SK-N-SH (cell line): ENCODE results near the gene FIBP. TPM values are rescaled to one million over a fixed set of nuclear protein-coding genes. Genes with fewer than 3 reads are reported as not detected.

ENCODE experiments used
- CTCF ChIA-PET: fragments of 300-600, 350-600 bp; formaldehyde crosslinking; extraction: SDS; loops from one replicate; lab custom pipeline; 2021; lab: Yijun Ruan, JAX
- POLR2A ChIA-PET: fragments of 350-600 bp; sonication (Branson Sonifier 250); formaldehyde crosslinking; extraction: SDS; loops from one replicate; lab custom pipeline; 2020; ENCODE audit warnings: antibody characterized with exemption, inconsistent platforms; lab: Yijun Ruan, JAX
- DNase-seq: peaks from one replicate; pipeline ENCODE4 v3.0.0; 2012
- H2AFZ ChIP-seq: fragments of 200-600 bp; sonication (generic); 2 replicates; pipeline ENCODE4 v1.8.1; 2016; ENCODE audit warnings: antibody characterized with exemption, mild to moderate bottlenecking, low read depth
- H3F3A ChIP-seq: fragments of 200-600 bp; sonication (generic); replicated peaks from 2 replicates; pipeline ENCODE3; 2016; ENCODE audit warnings: antibody characterized with exemption, mild to moderate bottlenecking; ENCODE audit not compliant: insufficient read depth
- H3K27ac ChIP-seq, 2 experiments: fragments of 200-500 bp in 1 of 2; fragments of 200-600 bp in 1 of 2; sonication (Bioruptor generic) in 1 of 2; sonication (generic), shearing (Covaris generic) in 1 of 2; 2 replicates each; pipeline versions ENCODE4 v1.5.1 to v1.6.1; 2014 to 2016; ENCODE audit warnings: low read depth in 2 of 2, inconsistent platforms in 1 of 2, low read length in 1 of 2, mild to moderate bottlenecking in 1 of 2, mixed read lengths in 1 of 2
- H3K27me3 ChIP-seq: fragments of 200-600 bp; sonication (generic), shearing (Covaris generic); 2 replicates; pipeline ENCODE4 v1.6.1; 2016; ENCODE audit warnings: mixed run types; ENCODE audit not compliant: insufficient read depth
- H3K36me3 ChIP-seq, 2 experiments: fragments of 200-500 bp in 1 of 2; fragments of 200-600 bp in 1 of 2; sonication (Bioruptor generic) in 1 of 2; sonication (generic) in 1 of 2; replicated peaks in 1 of 2; 2 replicates each; pipeline versions ENCODE3 to v1.5.1; 2014 to 2016; ENCODE audit warnings: low read length in 1 of 2, mild to moderate bottlenecking in 1 of 2; ENCODE audit not compliant: insufficient read depth in 2 of 2, control insufficient read depth in 1 of 2
- H3K4me1 ChIP-seq, 2 experiments: fragments of 200-500 bp in 1 of 2; fragments of 200-600 bp in 1 of 2; sonication (Bioruptor generic) in 1 of 2; sonication (generic), shearing (Covaris generic) in 1 of 2; 2 replicates each; pipeline versions ENCODE4 v1.5.1 to v1.6.1; 2014 to 2016; ENCODE audit warnings: low read depth in 1 of 2, low read length in 1 of 2, mixed run types in 1 of 2; ENCODE audit not compliant: insufficient read depth in 2 of 2, control insufficient read depth in 1 of 2
- H3K4me2 ChIP-seq: fragments of 200-600 bp; sonication (generic), shearing (Covaris generic); 2 replicates; pipeline ENCODE4 v1.6.1; 2017; ENCODE audit warnings: mixed run types
- H3K4me3 ChIP-seq, 2 experiments: fragments of 200-500 bp in 1 of 2; fragments of 200-600 bp in 1 of 2; sonication (Bioruptor generic) in 1 of 2; sonication (generic), shearing (Covaris generic) in 1 of 2; 2 replicates each; pipeline versions ENCODE4 v1.5.1 to v1.8.1; 2014 to 2016; ENCODE audit warnings: low read depth in 2 of 2, inconsistent platforms in 1 of 2, low read length in 1 of 2, mild to moderate bottlenecking in 1 of 2, mixed read lengths in 1 of 2, moderate library complexity in 1 of 2
- H3K79me2 ChIP-seq: fragments of 200-600 bp; sonication (generic); 2 replicates; pipeline ENCODE4 v1.8.1; 2017; ENCODE audit warnings: mild to moderate bottlenecking; ENCODE audit not compliant: insufficient read depth
- H3K9ac ChIP-seq: fragments of 200-600 bp; sonication (generic); 2 replicates; pipeline ENCODE4 v1.6.1; 2017; ENCODE audit warnings: mixed run types
- H3K9me2 ChIP-seq: fragments of 200-600 bp; sonication (generic); 2 replicates; pipeline ENCODE4 v1.6.1; 2017; ENCODE audit warnings: mixed run types
- H3K9me3 ChIP-seq: fragments of 200-600 bp; sonication (generic); 2 replicates; pipeline ENCODE4 v1.6.1; 2017; ENCODE audit warnings: mixed run types, mild to moderate bottlenecking, moderate library complexity
- H4K20me1 ChIP-seq: fragments of 200-600 bp; sonication (generic); 2 replicates; pipeline ENCODE4 v1.6.1; 2017; ENCODE audit warnings: mild to moderate bottlenecking, mixed run types; ENCODE audit not compliant: insufficient read depth
- CTCF ChIP-seq: fragments of 200-600 bp; sonication (generic); IDR thresholded peaks from 2 replicates; pipeline ENCODE4 v1.6.1; 2017; ENCODE audit warnings: antibody characterized with exemption, mild to moderate bottlenecking, moderate library complexity
- ELF1 ChIP-seq: IDR thresholded peaks from 2 replicates; pipeline ENCODE4 v1.4.0; 2012
- GATA2 ChIP-seq: sonication (generic); formaldehyde crosslinking; IDR thresholded peaks from 2 replicates; pipeline ENCODE4 v1.5.0; 2020; ENCODE audit warnings: mild to moderate bottlenecking, missing genetic modification reagents
- MXI1 ChIP-seq: IDR thresholded peaks from 2 replicates; pipeline ENCODE4 v1.6.1; 2012; ENCODE audit warnings: mild to moderate bottlenecking, low read depth, low read length, improper control_type of control experiment
- NFIC ChIP-seq: IDR thresholded peaks from 2 replicates; pipeline ENCODE4 v1.4.0; 2012; ENCODE audit warnings: borderline replicate concordance
- PBX3 ChIP-seq: IDR thresholded peaks from 2 replicates; pipeline ENCODE4; 2012
- POLR2AphosphoS5 ChIP-seq: IDR thresholded peaks from 2 replicates; pipeline ENCODE4 v1.6.1; 2012; ENCODE audit warnings: low read depth, low read length
- WGBS: methylation state at CpG from one replicate; pipeline ENCODE4 v1.1.6; 2017; ENCODE audit warnings: low lambda C conversion rate; 5-methylcytosine and 5-hydroxymethylcytosine counted together
- polyA plus RNA-seq, 3 experiments: library from polyadenylated mRNA; depleted of rRNA; stranded (reverse); fragments of >200 nt; gene quantifications; 2 replicates each; pipeline ENCODE4 v1.2.3, GENCODE V29; 2012

Gene FIBP
- polyA plus RNA-seq, 1 of the 3 experiments (the other 2 are of a cell fraction): 190 TPM

- 94% methylated on average over 6 of the region's 10 CpGs for WGBS
- Histone ChIP-seq H3K36me3 (peaks cover 44 to 55% of the 10 kb centered on the region in 2 experiments), H3K27ac (no peak overlapping the region), H3K9ac (no peak overlapping the region), H3K4me2 (no peak overlapping the region), H4K20me1 (peaks cover 50% of the 10 kb centered on the region), H3K4me3 (no peak overlapping the region), H2AFZ (no peak overlapping the region), H3K9me2 (no peaks in the 10 kb centered on the region), H3F3A (peaks cover 65% of the 10 kb centered on the region), H3K27me3 (no peaks in the 10 kb centered on the region), H3K79me2 (peaks cover 35% of the 10 kb centered on the region), H3K9me3 (no peaks in the 10 kb centered on the region), H3K4me1 (peaks cover 0 to 20% of the 10 kb centered on the region in 2 experiments; a peak in 2 of 4 replicates)
- 0 out of 2 replicates have a peak, but pooled peaks have one; percentile 16 for TF ChIP-seq POLR2AphosphoS5
- TF ChIP-seq PBX3: peak; percentile 25; the same call in 1 of the 2 replicates
- TF ChIP-seq NFIC: no peak
- ChIA-PET POLR2A (interaction anchor here (0.8 to 2.1 kb wide), 10 partner anchors 8 to 140 kb away, joined by 3 to 14 read pairs (median 4); partner anchors contain the start of genes KAT5, RNASEH2C and SNX32), CTCF (interaction anchor here (0.7 to 5.3 kb wide), 15 partner anchors 8 to 199 kb away, joined by 3 to 30 read pairs (median 5); partner anchors contain the start of genes FIBP, KAT5, MUS81 and SNX32)
- DNase-seq: peak; percentile 27
Measured at GRCh38 chr11:65851811-65852507, 36.3 kb downstream of the FIBP start.

GRCh38 chr11:65851083-65851579 is 37.1 kb downstream of the FIBP start:
- no peak overlapping the region for H2AFZ ChIP-seq
- no peaks in the 10 kb centered on the region for H3K27me3 ChIP-seq
- no peak overlapping the region for H3K9ac ChIP-seq
- H3K4me1 ChIP-seq: peaks cover 0 to 16% of the 10 kb centered on the region in 2 experiments; a peak in 2 of 4 replicates
- H3K36me3 ChIP-seq: peaks cover 38 to 49% of the 10 kb centered on the region in 2 experiments
- POLR2A ChIA-PET: interaction anchor here (0.9 to 1.8 kb wide), 5 partner anchors 8 to 131 kb away, joined by 3 to 5 read pairs (median 4); partner anchors contain the start of gene RNASEH2C
- peak; percentile 76 for DNase-seq
- peaks cover 41% of the 10 kb centered on the region for H4K20me1 ChIP-seq
- no peaks in the 10 kb centered on the region for H3K9me2 ChIP-seq
- no peak overlapping the region for H3K4me2 ChIP-seq
- 87% methylated on average over 7 of the region's 14 CpGs for WGBS
- H3K27ac ChIP-seq: no peak overlapping the region
- peaks cover 27% of the 10 kb centered on the region for H3K79me2 ChIP-seq
- TF ChIP-seq POLR2AphosphoS5 (peak; percentile 47), ELF1 (peak; percentile 16; the same call in 1 of the 2 replicates), PBX3 (no peak), GATA2 (CRISPR knock-in tag) (no peak), MXI1 (no peak), CTCF (peak; percentile 61)
- CTCF ChIA-PET: interaction anchor here (0.7 to 5.3 kb wide), 16 partner anchors 9 to 198 kb away, joined by 3 to 30 read pairs (median 4); partner anchors contain the start of genes FIBP, KAT5, MUS81 and SNX32
- peaks cover 58% of the 10 kb centered on the region for H3F3A ChIP-seq
- no peaks in the 10 kb centered on the region for H3K9me3 ChIP-seq
- no peak overlapping the region for H3K4me3 ChIP-seq
